GM21526 (cell line): ENCODE results near the gene SELPLG.
"Not testable (repeated sequence)": the region's sequence is repeated elsewhere in the genome, so short reads cannot be mapped to it uniquely, and the experiment has no call there.

Source experiments
- ATAC-seq: cut with Tn5 transposase; IDR thresholded peaks from one replicate; pipeline ENCODE4 v1.9.1; 2021; ENCODE audit warnings: moderate library complexity; ENCODE audit not compliant: unreplicated experiment, low FRiP score

SELPLG gene

GRCh38 chr12:108638997-108639822 is 5.5 kb upstream of the SELPLG start:
- ATAC-seq: no peak

GRCh38 chr12:108638141-108638827 is 4.6 kb upstream of the SELPLG start:
- no peak for ATAC-seq

GRCh38 chr12:108637222-108637971 is 3.7 kb upstream of the SELPLG start:
- ATAC-seq: no peak

GRCh38 chr12:108635997-108636808 is 2.5 kb upstream of the SELPLG start:
- ATAC-seq: no peak

- ATAC-seq: peak; percentile 55
Observed at GRCh38 chr12:108635201-108635996, 1.7 kb upstream of the SELPLG start.

GRCh38 chr12:108634341-108634751 is 652 bp upstream of the SELPLG start:
- no peak for ATAC-seq

- ATAC-seq: no peak
Observed at GRCh38 chr12:108633081-108633533, 587 bp downstream of the SELPLG start.

GRCh38 chr12:108631261-108631660 is 2.4 kb downstream of the SELPLG start:
- not testable (repeated sequence) for ATAC-seq

- ATAC-seq: no peak
Observed at GRCh38 chr12:108630481-108631207, 3.0 kb downstream of the SELPLG start.

- ATAC-seq: no peak
Observed at GRCh38 chr12:108629824-108630476, 3.7 kb downstream of the SELPLG start.

- no peak for ATAC-seq
Observed at GRCh38 chr12:108629151-108629550, 4.5 kb downstream of the SELPLG start.

GRCh38 chr12:108627134-108627920 is 6.4 kb downstream of the SELPLG start:
- no peak for ATAC-seq

GRCh38 chr12:108625228-108625627 is 8.5 kb downstream of the SELPLG start:
- ATAC-seq: no peak

GRCh38 chr12:108623577-108623976 is 10.1 kb downstream of the SELPLG start:
- no peak for ATAC-seq

GRCh38 chr12:108622921-108623514 is 10.7 kb downstream of the SELPLG start:
- ATAC-seq: no peak

- ATAC-seq: no peak
Observed at GRCh38 chr12:108622421-108622820, 11.3 kb downstream of the SELPLG start.

- no peak for ATAC-seq
Observed at GRCh38 chr12:108621161-108621560, 12.5 kb downstream of the SELPLG start.
